ENCODE data around the gene TRIM28. TPM values are rescaled to one million over a fixed set of nuclear protein-coding genes. Genes with fewer than 3 reads are reported as not detected.
"Not testable (repeated sequence)": the region's sequence is repeated elsewhere in the genome, so short reads cannot be mapped to it uniquely, and the experiment has no call there.

The TRIM28 gene
- total RNA-seq, 4 donors from 2014 or later: 150 to 198 (median 179) TPM

DNA sequence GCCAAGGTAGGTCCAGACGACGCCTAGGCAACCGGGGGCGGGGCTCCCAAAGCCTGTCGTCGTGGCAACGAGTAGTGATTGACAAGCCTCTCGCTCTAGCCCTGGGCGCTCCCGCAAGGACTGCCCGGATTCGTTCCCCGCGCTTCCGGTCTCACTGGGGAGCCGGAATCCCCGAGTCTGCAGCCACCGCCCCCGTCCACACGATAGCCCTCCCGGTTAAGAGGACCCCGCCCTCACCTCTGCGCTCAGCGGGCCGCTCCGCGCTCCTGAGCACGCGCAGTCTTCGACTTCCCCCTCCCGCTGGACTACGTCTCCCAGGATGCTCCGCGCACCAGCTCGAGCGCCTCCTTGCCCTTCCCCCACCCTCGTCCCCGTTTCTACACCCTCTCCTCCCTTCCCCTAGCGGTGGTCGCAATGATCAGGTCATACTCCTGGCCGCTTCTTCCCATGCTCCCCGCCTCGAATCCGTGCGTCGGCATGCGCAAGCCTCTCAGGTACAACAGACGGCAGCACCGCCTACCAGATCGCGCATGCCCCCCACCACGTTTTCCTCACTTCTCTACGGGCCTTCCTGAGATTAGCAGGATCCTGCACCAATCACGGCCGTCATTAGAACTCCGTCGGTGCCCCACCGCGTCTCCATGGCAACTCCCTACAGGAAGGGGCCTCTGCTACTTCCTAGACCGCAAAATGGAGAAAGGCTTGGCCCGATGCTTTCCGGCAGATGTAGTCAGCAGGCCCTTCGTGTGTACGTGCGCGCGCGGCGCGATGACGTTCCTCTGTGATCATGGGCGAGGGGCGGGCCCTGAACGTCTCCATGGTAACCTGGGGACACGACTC lies 29.2 kb downstream of the TRIM28 start, which contains the start of gene MZF1:
MZF1 (minus strand) TSS at position 518 of the 840 bp plus-strand sequence. CDS start 1,946 bp downstream, outside the sequence.
- WGBS, 2 donors: 0 to 1% methylated on average over 24 to 43 of the region's 75 CpGs
- H3K27ac ChIP-seq: peak within 1 kb of the TSS; percentile 92 to 100 (median 98)
- H3K4me1 ChIP-seq: peaks cover 22 to 40% (median 25%) of the 10 kb centered on the region in 3 donors
- intact Hi-C loops (cut with DNase I): no loop called here
- peaks cover 0 to 35% (median 12%) of the 10 kb centered on the region in 3 donors for H3K36me3 ChIP-seq
- H3K9me3 ChIP-seq: no peaks in the 10 kb centered on the region
- no peaks in the 10 kb centered on the region for H3K27me3 ChIP-seq
- H3K4me3 ChIP-seq: peak within 1 kb of the TSS; percentile 69 to 86 (median 76)
- no peak for DNase-seq
- TF ChIP-seq, protein P1, sequence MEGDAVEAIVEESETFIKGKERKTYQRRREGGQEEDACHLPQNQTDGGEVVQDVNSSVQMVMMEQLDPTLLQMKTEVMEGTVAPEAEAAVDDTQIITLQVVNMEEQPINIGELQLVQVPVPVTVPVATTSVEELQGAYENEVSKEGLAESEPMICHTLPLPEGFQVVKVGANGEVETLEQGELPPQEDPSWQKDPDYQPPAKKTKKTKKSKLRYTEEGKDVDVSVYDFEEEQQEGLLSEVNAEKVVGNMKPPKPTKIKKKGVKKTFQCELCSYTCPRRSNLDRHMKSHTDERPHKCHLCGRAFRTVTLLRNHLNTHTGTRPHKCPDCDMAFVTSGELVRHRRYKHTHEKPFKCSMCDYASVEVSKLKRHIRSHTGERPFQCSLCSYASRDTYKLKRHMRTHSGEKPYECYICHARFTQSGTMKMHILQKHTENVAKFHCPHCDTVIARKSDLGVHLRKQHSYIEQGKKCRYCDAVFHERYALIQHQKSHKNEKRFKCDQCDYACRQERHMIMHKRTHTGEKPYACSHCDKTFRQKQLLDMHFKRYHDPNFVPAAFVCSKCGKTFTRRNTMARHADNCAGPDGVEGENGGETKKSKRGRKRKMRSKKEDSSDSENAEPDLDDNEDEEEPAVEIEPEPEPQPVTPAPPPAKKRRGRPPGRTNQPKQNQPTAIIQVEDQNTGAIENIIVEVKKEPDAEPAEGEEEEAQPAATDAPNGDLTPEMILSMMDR (IDR thresholded peaks at IDR 0.05): peak in 2 of 6 experiments; percentile 30 to 37
- TF ChIP-seq POLR2A (IDR thresholded peaks at IDR 0.05): peak in 2 of 4 donors; percentile 28 to 38

DNA sequence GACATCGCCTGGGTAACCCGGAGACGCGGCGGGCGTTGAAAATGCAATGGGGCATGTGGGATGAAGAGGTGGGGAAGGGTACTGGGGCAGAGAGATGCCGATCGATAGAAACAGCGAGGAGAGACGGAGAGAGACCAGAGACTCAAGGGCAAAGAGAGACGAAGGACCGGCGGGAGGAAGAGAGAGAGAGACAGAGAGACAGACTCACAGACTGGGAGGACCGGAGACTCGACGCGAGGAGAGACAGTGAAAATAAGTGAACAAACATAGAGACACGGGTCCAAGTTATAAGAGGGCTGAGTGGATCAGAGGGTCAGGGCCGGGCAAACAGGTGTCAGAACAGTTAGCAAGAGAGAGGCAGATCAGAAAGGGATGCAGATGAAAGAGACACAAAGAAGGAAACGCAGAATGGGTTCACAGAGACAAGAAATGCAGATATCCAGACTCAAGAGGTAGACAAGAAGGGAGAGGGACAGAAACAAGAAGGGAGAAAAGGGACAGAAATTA lies 29.8 kb downstream of the TRIM28 start:
- peak overlapping the region; percentile 69 to 86 (median 76) for H3K4me3 ChIP-seq
- intact Hi-C loops (cut with DNase I): no loop called here
- H3K36me3 ChIP-seq: peaks cover 0 to 31% (median 12%) of the 10 kb centered on the region in 3 donors
- no peaks in the 10 kb centered on the region for H3K27me3 ChIP-seq
- DNase-seq: no peak
- no peak for TF ChIP-seq POLR2A (IDR thresholded peaks at IDR 0.05)
- TF ChIP-seq, protein P1 (IDR thresholded peaks at IDR 0.05): no peak
- H3K4me1 ChIP-seq: peaks cover 22 to 46% (median 25%) of the 10 kb centered on the region in 3 donors
- H3K27ac ChIP-seq: peak overlapping the region; percentile 92 to 100 (median 98)
- WGBS, 2 donors: 1 to 2% methylated on average over 15 to 17 of the region's 20 CpGs
- H3K9me3 ChIP-seq: no peaks in the 10 kb centered on the region

DNA sequence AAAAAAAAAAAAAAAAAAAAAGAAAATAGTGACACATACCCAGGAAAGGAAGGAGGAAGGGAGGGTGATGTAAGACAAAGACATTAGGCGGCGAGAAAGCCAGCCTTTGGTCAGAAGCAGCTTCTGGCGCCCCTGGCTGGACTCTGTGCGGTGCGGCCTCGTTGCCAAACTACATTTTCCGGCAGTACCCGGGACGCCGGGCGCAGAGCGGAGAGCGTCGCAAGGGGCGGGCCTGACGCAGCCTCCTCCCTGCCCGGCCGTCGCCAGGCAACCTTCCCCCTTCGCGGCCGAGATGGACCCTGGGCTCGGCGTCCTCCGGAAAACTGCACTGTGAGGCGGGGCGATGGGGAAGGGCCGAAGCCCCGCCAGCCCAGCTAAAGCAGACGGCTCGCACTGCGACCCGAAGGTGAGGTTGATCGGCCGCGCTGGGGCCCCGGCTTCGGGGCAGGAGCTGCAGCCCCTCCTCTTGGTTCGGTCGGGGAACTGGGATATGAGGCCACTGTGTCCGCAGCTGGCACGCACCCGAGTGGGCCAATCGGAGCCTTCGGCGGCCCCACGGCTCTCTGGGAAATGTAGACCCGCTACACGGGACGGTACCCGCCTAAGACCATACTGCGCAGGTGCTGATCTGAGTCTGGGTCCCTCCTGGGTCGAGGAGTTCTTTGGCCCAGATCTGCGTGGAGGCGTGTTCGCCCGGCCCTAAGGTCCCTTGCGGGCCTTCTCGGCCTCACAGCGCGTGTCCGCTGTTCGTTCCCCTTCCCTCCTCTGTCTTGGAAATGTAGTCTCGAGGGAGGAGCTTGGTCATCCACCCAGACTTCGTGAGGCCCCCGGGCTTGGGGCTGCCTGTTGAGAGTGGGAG lies 31.5 kb downstream of the TRIM28 start:
- TF ChIP-seq, protein P1 (IDR thresholded peaks at IDR 0.05): peak in 1 of 6 experiments; percentile 4
- TF ChIP-seq POLR2A (IDR thresholded peaks at IDR 0.05): peak in 2 of 4 donors; percentile 3 to 47
- DNase-seq: no peak
- H3K4me1 ChIP-seq: peaks cover 22 to 46% (median 25%) of the 10 kb centered on the region in 3 donors
- no peaks in the 10 kb centered on the region for H3K9me3 ChIP-seq
- intact Hi-C loops (cut with DNase I): no loop called here
- peak overlapping the region; percentile 80 to 97 (median 96) for H3K27ac ChIP-seq
- H3K27me3 ChIP-seq: no peaks in the 10 kb centered on the region
- peak overlapping the region; percentile 80 to 97 (median 88) for H3K4me3 ChIP-seq
- H3K36me3 ChIP-seq: peaks cover 0 to 14% (median 7%) of the 10 kb centered on the region in 3 donors
- WGBS, 2 donors: 0 to 1% methylated on average over 14 to 25 of the region's 66 CpGs

DNA sequence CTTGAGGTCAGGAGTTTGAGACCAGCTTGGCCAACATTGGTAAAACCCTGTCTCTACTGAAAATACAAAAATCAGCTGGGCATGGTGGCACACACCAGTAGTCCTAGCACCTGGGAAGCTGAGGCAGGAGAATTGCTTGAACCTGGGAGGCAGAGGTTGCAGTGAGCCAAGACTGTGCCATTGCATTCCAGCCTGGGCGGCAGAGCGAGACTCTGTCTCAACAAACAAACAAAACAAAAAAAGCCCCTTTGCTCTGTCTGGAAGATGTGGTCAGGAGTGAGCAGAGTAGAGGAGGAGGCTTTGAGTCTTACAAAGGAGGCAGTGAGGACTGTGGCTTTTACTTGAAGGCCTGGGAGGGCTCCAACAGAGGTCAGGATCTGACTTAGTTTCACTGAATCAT lies 33.7 kb downstream of the TRIM28 start:
- H3K4me3 ChIP-seq; H3K9me3 ChIP-seq; DNase-seq; H3K27ac ChIP-seq; intact Hi-C loops (cut with DNase I); H3K27me3 ChIP-seq: not testable (repeated sequence)
- Histone ChIP-seq H3K36me3 (peaks cover 3 to 15% (median 7%) of the 10 kb centered on the region in 3 donors), H3K4me1 (peaks cover 14 to 48% (median 16%) of the 10 kb centered on the region in 3 donors)
- 96 to 100% methylated on average over 2 of the region's 2 CpGs for WGBS, 2 donors
